ENCODE data around the gene MYLK4. TPM values are rescaled to one million over a fixed set of nuclear protein-coding genes. Genes with fewer than 3 reads are reported as not detected.

The MYLK4 gene
- total RNA-seq, 1 experiment from 2014 or later = 0.03 TPM

DNA sequence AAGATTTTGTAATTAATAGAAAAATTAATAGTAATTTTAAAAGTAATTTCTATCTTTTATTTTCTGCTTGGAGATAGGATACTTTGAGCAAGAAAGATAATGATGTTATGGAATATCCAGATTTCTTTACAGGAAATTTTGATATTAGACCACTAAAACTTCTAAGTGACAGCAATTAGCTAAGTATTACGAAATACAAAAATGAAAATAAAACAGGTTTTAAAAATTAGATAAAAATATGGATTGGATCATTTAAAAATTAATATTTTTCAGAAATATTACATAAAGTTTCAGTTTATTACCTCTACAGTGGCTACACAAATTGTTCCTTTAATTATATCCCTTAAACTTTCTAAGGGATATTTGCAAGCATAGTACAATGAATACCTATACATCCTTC is 4.2 kb upstream of the MYLK4 start:
- H3K4me3 ChIP-seq (ENCODE audit: insufficient read depth, low read depth, low read length) = no peak overlapping the region
- H3K27me3 ChIP-seq (ENCODE audit: control insufficient read depth, insufficient read depth, low read length) = no peaks in the 10 kb centered on the region
- no peak for DNase-seq
- H3K36me3 ChIP-seq (replicated peaks; ENCODE audit: control insufficient read depth, insufficient read depth, low read length) = no peaks in the 10 kb centered on the region

DNA sequence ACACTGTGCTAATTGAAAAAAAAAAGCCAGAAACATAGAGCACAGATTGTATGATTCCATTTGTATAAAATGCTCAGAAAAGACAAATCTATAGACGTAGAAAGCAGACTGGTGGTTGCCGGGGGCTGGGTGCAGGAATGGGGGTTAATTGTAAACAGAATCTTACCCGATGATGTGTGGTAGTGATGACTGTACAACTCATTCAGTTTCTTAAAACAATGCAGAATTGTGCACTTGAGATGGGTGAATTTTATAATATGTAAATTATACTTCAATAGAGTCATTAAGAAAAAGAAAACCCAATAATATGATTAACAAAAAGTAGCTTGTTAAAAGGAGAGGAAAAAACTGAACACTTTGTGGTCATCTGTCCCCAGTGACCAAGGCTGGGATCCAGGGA is 3.7 kb upstream of the MYLK4 start:
- DNase-seq = no peak
- Histone ChIP-seq H3K27me3 (ENCODE audit: control insufficient read depth, insufficient read depth, low read length) (no peaks in the 10 kb centered on the region), H3K4me3 (ENCODE audit: insufficient read depth, low read depth, low read length) (no peak overlapping the region), H3K36me3 (replicated peaks; ENCODE audit: control insufficient read depth, insufficient read depth, low read length) (no peaks in the 10 kb centered on the region)

DNA sequence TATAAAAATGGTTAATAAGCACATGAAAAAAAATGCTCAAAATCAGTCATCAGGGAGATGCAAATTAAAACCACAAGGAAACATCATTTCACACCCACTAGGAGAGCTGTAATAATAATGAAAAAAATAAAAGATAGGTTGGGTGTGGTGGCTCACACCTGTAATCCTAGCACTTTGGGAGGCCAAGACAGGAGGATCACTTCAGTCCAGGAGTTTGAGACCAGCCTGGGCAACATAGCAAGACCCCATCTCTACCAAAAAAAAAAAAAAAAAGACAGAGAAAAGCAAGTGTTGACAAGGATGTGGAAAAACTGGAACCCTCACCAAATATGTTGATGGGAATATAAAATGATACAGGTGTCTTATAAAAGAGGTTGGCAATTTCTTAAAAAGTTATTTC is 3.0 kb upstream of the MYLK4 start:
- no peak for DNase-seq
- Histone ChIP-seq H3K36me3 (replicated peaks; ENCODE audit: control insufficient read depth, insufficient read depth, low read length) (no peaks in the 10 kb centered on the region), H3K4me3 (ENCODE audit: insufficient read depth, low read depth, low read length) (no peak overlapping the region), H3K27me3 (ENCODE audit: control insufficient read depth, insufficient read depth, low read length) (no peaks in the 10 kb centered on the region)

DNA sequence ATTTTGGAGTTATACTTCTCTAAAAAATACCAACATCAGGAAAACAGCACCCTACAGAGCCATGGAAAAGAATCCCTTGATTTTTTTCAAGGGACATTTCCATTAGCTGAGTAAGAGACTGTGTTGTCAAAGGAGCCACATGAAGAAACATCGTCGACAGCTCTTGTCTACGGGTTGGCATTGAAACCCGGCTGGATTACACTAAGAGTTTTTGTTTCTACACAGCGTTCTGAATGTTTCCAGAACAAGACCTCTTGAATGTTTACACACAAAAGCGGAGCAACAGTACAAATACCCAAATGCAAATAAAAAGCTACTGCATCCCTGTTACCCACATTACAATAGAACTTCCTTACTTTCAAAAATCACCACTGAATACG is 2.4 kb upstream of the MYLK4 start:
- no peaks in the 10 kb centered on the region for H3K36me3 ChIP-seq (replicated peaks; ENCODE audit: control insufficient read depth, insufficient read depth, low read length)
- no peak for DNase-seq
- no peaks in the 10 kb centered on the region for H3K27me3 ChIP-seq (ENCODE audit: control insufficient read depth, insufficient read depth, low read length)
- no peak overlapping the region for H3K4me3 ChIP-seq (ENCODE audit: insufficient read depth, low read depth, low read length)

DNA sequence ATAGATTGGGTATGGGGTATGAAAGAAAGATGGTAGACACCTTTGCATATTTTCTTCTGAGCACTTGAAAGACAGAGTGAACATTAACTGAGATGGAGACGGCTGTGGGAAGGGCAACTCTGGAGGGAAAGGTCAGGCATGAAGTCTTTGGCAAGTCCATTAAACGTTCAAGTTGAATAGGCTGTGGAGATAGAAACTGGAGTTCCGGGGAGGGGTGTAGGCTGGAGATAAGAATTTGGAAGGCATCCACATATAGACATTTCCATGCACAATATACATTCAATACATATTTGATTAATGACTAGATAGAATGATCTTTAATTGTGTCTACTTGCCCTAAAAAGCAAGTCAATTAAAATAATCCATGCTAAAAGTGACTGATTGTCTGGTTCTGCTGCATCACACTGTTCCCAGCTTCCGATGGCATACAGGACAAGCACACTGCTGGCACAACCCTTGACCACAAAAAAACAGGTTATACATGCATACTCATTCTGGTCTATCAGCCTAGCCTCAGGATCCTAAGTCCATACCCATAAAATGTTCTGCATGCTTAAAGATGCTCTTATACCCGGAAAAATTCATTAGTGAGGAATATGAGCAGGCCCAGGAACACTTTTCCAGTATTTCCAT is 1.9 kb upstream of the MYLK4 start:
- Histone ChIP-seq H3K4me3 (ENCODE audit: insufficient read depth, low read depth, low read length) (no peak overlapping the region), H3K27me3 (ENCODE audit: control insufficient read depth, insufficient read depth, low read length) (no peaks in the 10 kb centered on the region), H3K36me3 (replicated peaks; ENCODE audit: control insufficient read depth, insufficient read depth, low read length) (no peaks in the 10 kb centered on the region)
- no peak for DNase-seq

DNA sequence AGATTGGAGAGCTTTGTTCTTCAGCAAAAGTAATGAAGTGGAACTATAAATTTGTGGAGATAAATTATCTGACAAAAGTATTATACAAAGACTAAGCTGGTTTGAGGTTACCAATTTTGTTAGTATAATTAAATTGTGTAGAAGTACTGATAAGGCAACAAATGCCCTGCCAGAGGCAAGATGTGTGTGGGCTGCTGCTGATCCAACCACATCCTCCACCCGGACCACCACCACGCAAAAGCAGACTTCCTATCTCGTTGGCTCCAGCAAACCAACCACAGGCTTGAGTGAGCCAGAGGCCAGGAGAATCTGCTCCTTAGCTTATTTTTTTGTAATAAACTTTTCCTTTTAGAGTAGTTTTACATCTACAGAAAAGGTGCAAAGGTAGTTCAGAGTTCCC is 1.1 kb upstream of the MYLK4 start:
- Histone ChIP-seq H3K36me3 (replicated peaks; ENCODE audit: control insufficient read depth, insufficient read depth, low read length) (no peaks in the 10 kb centered on the region), H3K27me3 (ENCODE audit: control insufficient read depth, insufficient read depth, low read length) (no peaks in the 10 kb centered on the region), H3K4me3 (ENCODE audit: insufficient read depth, low read depth, low read length) (no peak overlapping the region)
- DNase-seq = no peak

DNA sequence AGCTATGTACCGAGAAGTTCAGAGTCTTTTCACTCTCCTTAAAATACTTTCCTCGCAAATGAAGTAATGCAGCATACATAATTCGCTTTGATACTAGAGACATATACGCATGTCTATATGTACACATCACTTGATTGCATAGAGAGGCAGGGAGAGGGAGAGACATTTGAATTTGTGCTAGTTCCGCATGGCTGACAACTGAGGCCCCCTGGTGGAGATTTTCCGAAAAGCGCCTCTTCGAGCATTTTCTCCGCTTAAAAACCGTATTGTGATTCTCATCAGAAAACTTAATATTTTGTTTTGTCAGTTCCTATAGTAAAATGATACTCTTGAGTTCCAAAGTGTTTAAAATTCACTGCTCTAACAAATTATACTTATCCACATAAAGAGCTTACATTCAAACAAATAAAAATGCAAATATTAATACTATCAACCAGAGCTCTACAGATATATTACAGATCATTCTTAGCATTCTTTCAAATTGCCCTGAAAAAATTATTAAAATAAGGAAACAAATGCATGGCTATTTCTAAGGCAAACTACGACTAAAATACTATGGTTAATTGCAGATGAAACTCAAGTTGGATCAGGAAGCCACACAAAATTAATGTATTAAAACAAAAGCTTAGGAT is 637 bp downstream of the MYLK4 start:
- no peak overlapping the region for H3K4me3 ChIP-seq (ENCODE audit: insufficient read depth, low read depth, low read length)
- no peaks in the 10 kb centered on the region for H3K36me3 ChIP-seq (replicated peaks; ENCODE audit: control insufficient read depth, insufficient read depth, low read length)
- H3K27me3 ChIP-seq (ENCODE audit: control insufficient read depth, insufficient read depth, low read length) = no peaks in the 10 kb centered on the region
- DNase-seq = peak; percentile 57

DNA sequence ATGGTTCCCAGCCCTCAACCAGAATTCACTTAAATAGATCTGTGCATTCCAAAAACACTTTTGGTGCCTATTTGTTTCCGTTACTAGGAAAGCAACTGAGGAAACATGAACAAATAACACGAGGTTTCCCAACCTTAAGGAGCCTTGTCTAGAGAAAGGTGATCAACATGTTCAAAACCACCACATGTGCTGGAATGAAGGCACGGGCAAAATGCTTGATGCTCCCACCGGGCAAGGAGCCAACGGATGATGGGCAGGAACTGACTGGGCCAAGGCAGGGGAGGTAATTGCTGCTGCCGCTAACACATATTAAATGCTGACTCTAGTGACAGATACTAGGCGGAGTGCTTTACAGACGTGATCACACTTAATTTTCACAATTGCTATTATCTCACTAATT is 2.5 kb downstream of the MYLK4 start:
- H3K36me3 ChIP-seq (replicated peaks; ENCODE audit: control insufficient read depth, insufficient read depth, low read length) = no peaks in the 10 kb centered on the region
- no peak for DNase-seq

DNA sequence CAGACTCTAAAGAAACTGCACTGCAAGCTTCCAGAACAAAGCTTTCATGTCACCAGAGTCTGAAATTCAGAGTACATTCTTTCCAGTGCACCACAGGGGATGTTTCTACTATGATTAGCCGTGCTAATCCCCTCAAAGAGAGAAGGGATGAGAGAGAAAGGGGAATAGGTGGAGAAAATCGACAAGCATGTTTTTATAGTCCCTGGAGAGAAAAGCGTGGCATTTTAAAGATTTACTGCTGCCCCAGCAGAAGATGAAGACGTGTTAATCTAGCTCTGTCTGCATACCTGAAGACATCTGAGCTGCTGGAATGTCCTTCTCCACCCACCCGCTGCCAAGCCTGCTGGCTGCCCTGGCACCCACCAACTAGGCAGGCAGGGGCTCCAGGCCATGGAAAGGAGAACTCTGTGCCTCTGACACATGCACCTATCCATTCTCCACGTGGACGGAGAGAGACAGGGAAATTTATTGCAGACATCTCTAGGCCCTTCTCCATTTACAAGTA is 4.1 kb downstream of the MYLK4 start:
- Histone ChIP-seq H3K36me3 (replicated peaks; ENCODE audit: control insufficient read depth, insufficient read depth, low read length) (no peaks in the 10 kb centered on the region), H3K4me3 (ENCODE audit: insufficient read depth, low read depth, low read length) (no peak overlapping the region), H3K27me3 (ENCODE audit: control insufficient read depth, insufficient read depth, low read length) (no peaks in the 10 kb centered on the region)
- no peak for DNase-seq

More for the DNA sequence above, 2.5 kb downstream of the MYLK4 start:
- no peak overlapping the region for H3K4me3 ChIP-seq (ENCODE audit: insufficient read depth, low read depth, low read length)
- no peaks in the 10 kb centered on the region for H3K27me3 ChIP-seq (ENCODE audit: control insufficient read depth, insufficient read depth, low read length)

DNA sequence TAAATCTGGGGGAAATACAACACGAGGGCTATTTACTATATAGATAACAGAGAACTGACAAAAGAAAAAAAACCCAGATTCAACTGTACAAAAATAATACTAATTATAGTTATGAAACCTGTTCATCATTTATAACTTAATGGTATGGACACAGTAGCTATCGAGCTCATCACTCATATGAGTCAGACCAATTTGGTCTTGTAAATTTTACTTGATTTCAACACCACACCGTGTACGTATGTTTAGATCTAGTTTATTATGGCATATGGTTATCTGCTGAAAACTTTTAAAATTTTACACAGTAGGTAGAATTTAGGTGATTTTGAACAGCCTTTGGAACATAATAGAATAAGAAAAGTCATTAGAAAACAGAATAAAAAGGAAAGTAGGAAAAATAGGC is 5.5 kb downstream of the MYLK4 start:
- Histone ChIP-seq H3K36me3 (replicated peaks; ENCODE audit: control insufficient read depth, insufficient read depth, low read length) (no peaks in the 10 kb centered on the region), H3K27me3 (ENCODE audit: control insufficient read depth, insufficient read depth, low read length) (no peaks in the 10 kb centered on the region), H3K4me3 (ENCODE audit: insufficient read depth, low read depth, low read length) (no peak overlapping the region)
- no peak for DNase-seq

DNA sequence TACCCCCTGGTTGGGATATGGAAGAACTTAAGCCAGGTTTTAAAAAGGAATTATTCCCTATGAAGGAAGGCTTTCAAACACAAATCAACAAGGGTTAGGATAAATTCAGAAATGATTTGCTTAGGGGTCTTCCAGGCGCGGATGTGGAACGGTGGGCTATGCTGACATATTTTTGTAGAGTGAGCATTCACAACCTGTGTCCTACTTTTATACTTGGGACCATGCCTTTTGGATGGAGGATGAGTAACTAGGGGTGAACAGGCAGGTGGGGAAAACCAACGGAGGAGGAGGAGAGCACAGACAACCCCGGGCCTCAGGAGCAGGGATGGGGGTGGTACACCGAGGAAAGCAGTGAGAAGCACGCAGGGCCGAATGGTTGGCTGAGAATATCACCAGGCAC is 5.9 kb downstream of the MYLK4 start:
- DNase-seq = no peak
- Histone ChIP-seq H3K36me3 (replicated peaks; ENCODE audit: control insufficient read depth, insufficient read depth, low read length) (no peaks in the 10 kb centered on the region), H3K4me3 (ENCODE audit: insufficient read depth, low read depth, low read length) (no peak overlapping the region), H3K27me3 (ENCODE audit: control insufficient read depth, insufficient read depth, low read length) (no peaks in the 10 kb centered on the region)

DNA sequence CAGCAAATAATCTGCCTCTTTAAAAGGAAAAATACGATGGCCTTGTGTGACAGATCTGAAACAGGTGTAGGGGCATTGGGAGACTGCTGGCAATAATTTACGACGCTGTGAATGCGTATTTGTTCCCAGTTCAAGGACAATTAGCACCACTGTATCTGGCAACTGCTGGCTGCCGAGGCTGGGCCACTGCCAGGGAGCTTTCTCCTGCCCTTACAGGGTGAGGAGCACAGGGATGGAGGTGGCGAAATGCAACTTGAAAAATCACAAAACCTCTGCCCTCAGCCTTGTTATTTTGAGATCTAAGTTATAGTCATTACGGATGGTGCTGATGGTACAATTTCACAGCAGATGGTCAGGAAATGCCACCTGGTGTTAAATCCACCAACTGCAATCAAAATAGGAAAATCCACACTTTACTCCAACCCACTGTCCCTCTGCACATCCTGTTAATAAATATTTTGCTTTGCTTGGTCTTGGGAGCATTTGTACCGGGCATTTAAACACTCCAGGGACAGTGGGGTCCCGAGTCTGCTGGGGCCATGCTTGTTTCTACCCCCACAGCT is 6.4 kb downstream of the MYLK4 start:
- no peaks in the 10 kb centered on the region for H3K36me3 ChIP-seq (replicated peaks; ENCODE audit: control insufficient read depth, insufficient read depth, low read length)
- H3K4me3 ChIP-seq (ENCODE audit: insufficient read depth, low read depth, low read length) = no peak overlapping the region
- H3K27me3 ChIP-seq (ENCODE audit: control insufficient read depth, insufficient read depth, low read length) = no peaks in the 10 kb centered on the region
- no peak for DNase-seq

DNA sequence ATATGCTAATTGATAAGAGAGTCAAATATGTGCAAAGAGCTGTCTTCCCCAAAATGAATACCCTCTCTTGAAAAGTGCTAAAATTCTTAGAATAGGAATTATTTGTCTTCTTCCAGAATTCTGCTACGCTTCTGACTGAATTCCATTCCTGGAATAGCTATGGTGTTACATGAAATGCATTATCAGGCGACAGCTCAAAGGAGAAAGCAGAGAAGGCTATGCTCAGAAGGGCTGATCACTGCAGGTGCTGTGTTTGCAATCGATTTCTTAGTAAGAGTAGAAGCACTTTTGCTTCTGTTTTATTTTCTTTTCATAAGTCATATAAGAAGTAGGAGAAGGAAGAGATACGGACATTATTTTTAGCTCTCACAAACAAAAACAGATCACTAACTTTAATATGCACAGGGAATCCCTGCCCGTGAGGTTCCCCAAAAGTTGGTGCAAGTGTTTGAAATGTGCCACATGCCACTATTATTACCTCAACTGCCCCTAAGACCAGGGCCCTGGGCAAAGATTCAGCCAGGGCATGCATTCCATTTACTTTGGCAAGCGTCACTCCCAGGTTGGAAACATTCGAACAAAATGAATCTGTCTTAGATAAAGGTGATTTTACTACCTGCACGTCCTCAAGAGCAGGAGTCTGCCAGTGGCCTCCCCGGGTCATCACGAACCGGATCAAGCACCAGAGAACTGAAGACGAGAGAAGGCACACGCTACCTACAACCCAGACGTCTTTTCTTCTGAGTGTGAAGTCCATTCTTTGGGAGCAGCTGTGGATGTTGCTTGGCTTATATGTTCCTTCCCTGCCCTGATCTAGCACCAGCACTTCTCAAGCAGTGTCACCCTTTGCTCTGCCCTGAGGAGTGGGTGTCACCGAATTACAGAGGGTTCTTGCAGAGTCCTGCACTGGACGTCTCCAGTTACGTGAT is 7.2 kb downstream of the MYLK4 start:
- Histone ChIP-seq H3K36me3 (replicated peaks; ENCODE audit: control insufficient read depth, insufficient read depth, low read length) (no peaks in the 10 kb centered on the region), H3K4me3 (ENCODE audit: insufficient read depth, low read depth, low read length) (no peak overlapping the region), H3K27me3 (ENCODE audit: control insufficient read depth, insufficient read depth, low read length) (no peaks in the 10 kb centered on the region)
- no peak for DNase-seq

DNA sequence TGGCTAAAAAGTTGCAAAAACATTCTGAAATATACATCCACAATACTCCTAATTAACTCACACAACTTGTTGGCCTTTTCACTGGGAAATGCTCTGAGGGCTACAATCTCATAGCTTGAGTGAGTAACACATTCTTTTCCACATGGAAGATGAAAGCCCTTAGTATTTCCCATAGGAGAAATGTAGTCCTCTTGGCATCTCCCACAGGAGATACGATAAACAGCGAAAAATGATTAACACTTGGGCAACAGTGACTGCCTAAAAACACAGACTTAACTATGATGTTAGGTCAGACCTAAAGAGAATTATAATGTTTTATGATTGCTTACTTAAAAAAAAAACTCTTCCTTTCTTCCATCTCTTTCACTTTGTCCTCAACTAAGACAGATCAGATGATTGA is 9.0 kb downstream of the MYLK4 start:
- H3K4me3 ChIP-seq (ENCODE audit: insufficient read depth, low read depth, low read length) = no peak overlapping the region
- no peak for DNase-seq
- no peaks in the 10 kb centered on the region for H3K27me3 ChIP-seq (ENCODE audit: control insufficient read depth, insufficient read depth, low read length)
- no peaks in the 10 kb centered on the region for H3K36me3 ChIP-seq (replicated peaks; ENCODE audit: control insufficient read depth, insufficient read depth, low read length)

DNA sequence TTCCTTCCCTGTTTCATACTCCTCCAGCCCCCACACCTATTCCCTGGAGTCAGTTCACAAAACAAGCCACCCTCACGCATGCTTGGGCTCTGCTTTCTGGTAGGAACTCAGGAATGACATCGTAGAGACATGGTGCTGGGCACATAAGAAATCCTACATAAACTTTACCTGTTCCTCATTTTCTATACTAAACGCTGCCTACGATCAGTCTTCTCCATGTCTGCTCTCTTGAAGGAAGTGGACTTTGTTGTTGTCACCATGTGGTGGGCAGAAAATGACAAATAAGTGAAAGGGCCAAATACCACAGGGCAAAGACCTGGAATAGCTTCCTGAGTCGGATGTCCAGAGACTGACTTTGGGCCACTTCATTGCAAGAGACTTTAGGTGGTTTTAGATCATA is 10.1 kb downstream of the MYLK4 start:
- Histone ChIP-seq H3K27me3 (ENCODE audit: control insufficient read depth, insufficient read depth, low read length) (no peaks in the 10 kb centered on the region), H3K36me3 (replicated peaks; ENCODE audit: control insufficient read depth, insufficient read depth, low read length) (no peaks in the 10 kb centered on the region), H3K4me3 (ENCODE audit: insufficient read depth, low read depth, low read length) (no peak overlapping the region)
- DNase-seq = no peak
